ENCODE results near the gene PORCN.

- no peak for TF ChIP-seq EP300 (IDR thresholded peaks at IDR 0.05)
- no peak for TF ChIP-seq CTCF (IDR thresholded peaks at IDR 0.05)
- TF ChIP-seq POLR2A (IDR thresholded peaks at IDR 0.05), result no peak
These were observed 8.2 kb downstream of the PORCN start for GRCh38 chrX:48516987-48517386.

All from sigmoid colon (tissue), 4 donors.